ENCODE measurements around the gene SDHB. TPM values are rescaled to one million over a fixed set of nuclear protein-coding genes. Genes with fewer than 3 reads are reported as not detected.

SDHB gene
- total and polyA plus RNA-seq, 9 of the 15 experiments (the other 6 are each of a cell fraction or from before 2014, with no cell fraction given) = 207 to 554 (median 365) TPM

DNA sequence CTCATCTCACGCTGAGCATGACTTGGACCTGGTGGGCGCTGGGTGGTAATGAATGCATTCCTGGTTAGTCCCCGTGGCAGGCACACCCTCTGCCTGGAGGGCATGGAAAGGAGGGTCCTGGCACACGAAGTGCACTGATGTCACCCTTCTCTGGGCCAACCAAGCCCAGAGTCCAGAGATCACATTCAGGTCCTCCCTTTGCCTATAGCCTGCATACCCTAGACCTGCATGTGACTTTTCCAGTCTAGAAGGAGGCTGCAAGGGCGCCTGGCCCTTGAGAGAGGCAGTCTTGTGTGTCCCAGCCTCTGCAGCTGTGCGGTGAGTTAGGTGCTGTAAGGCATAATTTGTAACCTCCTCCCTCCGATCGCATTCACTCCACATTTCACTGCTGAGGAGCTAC lies 43.3 kb upstream of the SDHB start:
- FAIRE-seq = no peak
- TF ChIP-seq, protein P1, sequence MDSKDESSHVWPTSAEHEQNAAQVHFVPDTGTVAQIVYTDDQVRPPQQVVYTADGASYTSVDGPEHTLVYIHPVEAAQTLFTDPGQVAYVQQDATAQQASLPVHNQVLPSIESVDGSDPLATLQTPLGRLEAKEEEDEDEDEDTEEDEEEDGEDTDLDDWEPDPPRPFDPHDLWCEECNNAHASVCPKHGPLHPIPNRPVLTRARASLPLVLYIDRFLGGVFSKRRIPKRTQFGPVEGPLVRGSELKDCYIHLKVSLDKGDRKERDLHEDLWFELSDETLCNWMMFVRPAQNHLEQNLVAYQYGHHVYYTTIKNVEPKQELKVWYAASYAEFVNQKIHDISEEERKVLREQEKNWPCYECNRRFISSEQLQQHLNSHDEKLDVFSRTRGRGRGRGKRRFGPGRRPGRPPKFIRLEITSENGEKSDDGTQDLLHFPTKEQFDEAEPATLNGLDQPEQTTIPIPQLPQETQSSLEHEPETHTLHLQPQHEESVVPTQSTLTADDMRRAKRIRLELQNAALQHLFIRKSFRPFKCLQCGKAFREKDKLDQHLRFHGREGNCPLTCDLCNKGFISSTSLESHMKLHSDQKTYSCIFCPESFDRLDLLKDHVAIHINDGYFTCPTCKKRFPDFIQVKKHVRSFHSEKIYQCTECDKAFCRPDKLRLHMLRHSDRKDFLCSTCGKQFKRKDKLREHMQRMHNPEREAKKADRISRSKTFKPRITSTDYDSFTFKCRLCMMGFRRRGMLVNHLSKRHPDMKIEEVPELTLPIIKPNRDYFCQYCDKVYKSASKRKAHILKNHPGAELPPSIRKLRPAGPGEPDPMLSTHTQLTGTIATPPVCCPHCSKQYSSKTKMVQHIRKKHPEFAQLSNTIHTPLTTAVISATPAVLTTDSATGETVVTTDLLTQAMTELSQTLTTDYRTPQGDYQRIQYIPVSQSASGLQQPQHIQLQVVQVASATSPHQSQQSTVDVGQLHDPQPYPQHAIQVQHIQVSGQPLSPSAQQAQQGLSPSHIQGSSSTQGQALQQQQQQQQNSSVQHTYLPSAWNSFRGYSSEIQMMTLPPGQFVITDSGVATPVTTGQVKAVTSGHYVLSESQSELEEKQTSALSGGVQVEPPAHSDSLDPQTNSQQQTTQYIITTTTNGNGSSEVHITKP (IDR thresholded peaks at IDR 0.05; ENCODE audit: partially characterized antibody) = no peak
- TF ChIP-seq ETV5 (CRISPR knock-in tag; IDR thresholded peaks at IDR 0.05; ENCODE audit: low read depth) (no peak), BRD4 (IDR thresholded peaks at IDR 0.05) (no peak), ZNF79 (CRISPR knock-in tag; IDR thresholded peaks at IDR 0.05; ENCODE audit: low read depth) (no peak), SIRT6 (IDR thresholded peaks at IDR 0.05; ENCODE audit: low read depth, low read length) (no peak), SMAD3 (CRISPR knock-in tag; conservative IDR thresholded peaks at IDR 0.05) (no peak), FOXM1 (IDR thresholded peaks at IDR 0.05; ENCODE audit: low read depth) (no peak), FOXM1 (CRISPR knock-in tag; IDR thresholded peaks at IDR 0.05; ENCODE audit: low read depth) (no peak), NFIX (CRISPR knock-in tag; IDR thresholded peaks at IDR 0.05; ENCODE audit: low read depth) (no peak), PTBP1 (IDR thresholded peaks at IDR 0.05; ENCODE audit: low read depth, low read length) (no peak)
- TF ChIP-seq, protein P2, sequence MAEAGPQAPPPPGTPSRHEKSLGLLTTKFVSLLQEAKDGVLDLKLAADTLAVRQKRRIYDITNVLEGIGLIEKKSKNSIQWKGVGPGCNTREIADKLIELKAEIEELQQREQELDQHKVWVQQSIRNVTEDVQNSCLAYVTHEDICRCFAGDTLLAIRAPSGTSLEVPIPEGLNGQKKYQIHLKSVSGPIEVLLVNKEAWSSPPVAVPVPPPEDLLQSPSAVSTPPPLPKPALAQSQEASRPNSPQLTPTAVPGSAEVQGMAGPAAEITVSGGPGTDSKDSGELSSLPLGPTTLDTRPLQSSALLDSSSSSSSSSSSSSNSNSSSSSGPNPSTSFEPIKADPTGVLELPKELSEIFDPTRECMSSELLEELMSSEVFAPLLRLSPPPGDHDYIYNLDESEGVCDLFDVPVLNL (CRISPR knock-in tag; IDR thresholded peaks at IDR 0.05; ENCODE audit: low read depth) = no peak
- TF ChIP-seq, protein P3, sequence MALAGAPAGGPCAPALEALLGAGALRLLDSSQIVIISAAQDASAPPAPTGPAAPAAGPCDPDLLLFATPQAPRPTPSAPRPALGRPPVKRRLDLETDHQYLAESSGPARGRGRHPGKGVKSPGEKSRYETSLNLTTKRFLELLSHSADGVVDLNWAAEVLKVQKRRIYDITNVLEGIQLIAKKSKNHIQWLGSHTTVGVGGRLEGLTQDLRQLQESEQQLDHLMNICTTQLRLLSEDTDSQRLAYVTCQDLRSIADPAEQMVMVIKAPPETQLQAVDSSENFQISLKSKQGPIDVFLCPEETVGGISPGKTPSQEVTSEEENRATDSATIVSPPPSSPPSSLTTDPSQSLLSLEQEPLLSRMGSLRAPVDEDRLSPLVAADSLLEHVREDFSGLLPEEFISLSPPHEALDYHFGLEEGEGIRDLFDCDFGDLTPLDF (CRISPR knock-in tag; IDR thresholded peaks at IDR 0.05) = no peak
- TF ChIP-seq, protein P4, sequence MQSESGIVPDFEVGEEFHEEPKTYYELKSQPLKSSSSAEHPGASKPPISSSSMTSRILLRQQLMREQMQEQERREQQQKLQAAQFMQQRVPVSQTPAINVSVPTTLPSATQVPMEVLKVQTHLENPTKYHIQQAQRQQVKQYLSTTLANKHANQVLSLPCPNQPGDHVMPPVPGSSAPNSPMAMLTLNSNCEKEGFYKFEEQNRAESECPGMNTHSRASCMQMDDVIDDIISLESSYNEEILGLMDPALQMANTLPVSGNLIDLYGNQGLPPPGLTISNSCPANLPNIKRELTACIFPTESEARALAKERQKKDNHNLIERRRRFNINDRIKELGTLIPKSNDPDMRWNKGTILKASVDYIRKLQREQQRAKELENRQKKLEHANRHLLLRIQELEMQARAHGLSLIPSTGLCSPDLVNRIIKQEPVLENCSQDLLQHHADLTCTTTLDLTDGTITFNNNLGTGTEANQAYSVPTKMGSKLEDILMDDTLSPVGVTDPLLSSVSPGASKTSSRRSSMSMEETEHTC (IDR thresholded peaks at IDR 0.05) = no peak
- ChIA-PET POLR2A (interaction anchor here (0.6 to 0.7 kb wide), 2 partner anchors 25 to 41 kb away, joined by 3 read pairs; no protein-coding TSS in a partner anchor), CTCF (ENCODE audit: low intra/inter-chr PET ratio) (no interaction called here)
- H3K4me3 ChIP-seq = no peak overlapping the region
- H3K4me2 ChIP-seq (ENCODE audit: insufficient read depth, low read length) = no peak overlapping the region
- no peak overlapping the region for H2AFZ ChIP-seq (ENCODE audit: low read depth, low read length)
- H4K20me1 ChIP-seq (replicated peaks; ENCODE audit: control insufficient read depth, insufficient read depth, low read length) = peaks cover 8% of the 10 kb centered on the region; the same call in 1 of the 2 replicates
- H3K36me3 ChIP-seq (ENCODE audit: control insufficient read depth, insufficient read depth, low read length) = no peaks in the 10 kb centered on the region
- BruUV-seq (replicated peaks) = no TSS peak
- H3K9me1 ChIP-seq (ENCODE audit: control insufficient read depth, insufficient read depth, low read length) = no peaks in the 10 kb centered on the region
- in situ Hi-C loops (cut with MboI) (no loop called here), intact Hi-C loops (cut with micrococcal nuclease) (no loop called here)
- 1% methylated on average over 8 of the region's 8 CpGs for WGBS (ENCODE audit: insufficient coverage, low coverage, missing lambda C conversion rate)
- no peak overlapping the region for H3K9ac ChIP-seq (ENCODE audit: insufficient read depth in 1 of 2, low read depth in 2 of 2, low read length in 2 of 2)
- H3K4me1 ChIP-seq (replicated peaks in 1 of 2; ENCODE audit: control insufficient read depth in 2 of 2, insufficient read depth in 2 of 2, low read length in 2 of 2) = no peaks in the 10 kb centered on the region; a peak in 1 of 5 replicates
- H3K27ac ChIP-seq (ENCODE audit: extremely low read depth, low read depth, low read length) = no peak overlapping the region
- H3K79me2 ChIP-seq (ENCODE audit: control insufficient read depth, insufficient read depth, low read length) = no peaks in the 10 kb centered on the region
- peaks cover 50 to 74% of the 10 kb centered on the region in 2 experiments for H3K27me3 ChIP-seq (ENCODE audit: control insufficient read depth in 2 of 2, insufficient read depth in 2 of 2, low read length in 2 of 2)
- no peaks in the 10 kb centered on the region for H3K9me3 ChIP-seq (replicated peaks; ENCODE audit: control insufficient read depth, insufficient read depth, low read depth, low read length)
- no peak for ATAC-seq
- DNase-seq (ENCODE audit: extremely low read depth in 1 of 4, low spot score in 3 of 4) = no peak
